ENCODE data around the gene DHRS12.

The DHRS12 gene

GRCh38 chr13:51803422-51804294, at the start of gene DHRS12:
Gene DHRS12, minus strand, starts transcription at chr13:51804163. Its CDS starts 4,504 bp downstream, at chr13:51799659.
- Histone ChIP-seq H3K36me3 (ENCODE audit: insufficient read depth, low read length) (no peaks in the 10 kb centered on the region), H3K27ac (ENCODE audit: low read depth, low read length, poor library complexity, severe bottlenecking) (peak within 1 kb of the TSS; percentile 70), H3K4me1 (ENCODE audit: insufficient read depth, low read length, severe bottlenecking) (peaks cover 53% of the 10 kb centered on the region), H2AFZ (ENCODE audit: low read length) (no peak within 1 kb of the TSS), H4K20me1 (ENCODE audit: insufficient read depth, low read length) (no peaks in the 10 kb centered on the region), H3K9me3 (ENCODE audit: low read length) (no peaks in the 10 kb centered on the region), H3F3A (ENCODE audit: insufficient read depth, low read length) (no peaks in the 10 kb centered on the region), H3K27me3 (ENCODE audit: insufficient read depth, low read length) (no peaks in the 10 kb centered on the region), H3K9ac (ENCODE audit: low read length) (peak within 1 kb of the TSS; percentile 73), H3K79me2 (ENCODE audit: insufficient read depth, low read length) (no peaks in the 10 kb centered on the region), H3K9me2 (ENCODE audit: low read depth, low read length) (no peaks in the 10 kb centered on the region), H3K4me3 (ENCODE audit: low read depth, low read length, poor library complexity, severe bottlenecking) (peak within 1 kb of the TSS; percentile 68), H3K4me2 (ENCODE audit: low read length) (peak within 1 kb of the TSS; percentile 84)
- TF ChIP-seq, protein P1, sequence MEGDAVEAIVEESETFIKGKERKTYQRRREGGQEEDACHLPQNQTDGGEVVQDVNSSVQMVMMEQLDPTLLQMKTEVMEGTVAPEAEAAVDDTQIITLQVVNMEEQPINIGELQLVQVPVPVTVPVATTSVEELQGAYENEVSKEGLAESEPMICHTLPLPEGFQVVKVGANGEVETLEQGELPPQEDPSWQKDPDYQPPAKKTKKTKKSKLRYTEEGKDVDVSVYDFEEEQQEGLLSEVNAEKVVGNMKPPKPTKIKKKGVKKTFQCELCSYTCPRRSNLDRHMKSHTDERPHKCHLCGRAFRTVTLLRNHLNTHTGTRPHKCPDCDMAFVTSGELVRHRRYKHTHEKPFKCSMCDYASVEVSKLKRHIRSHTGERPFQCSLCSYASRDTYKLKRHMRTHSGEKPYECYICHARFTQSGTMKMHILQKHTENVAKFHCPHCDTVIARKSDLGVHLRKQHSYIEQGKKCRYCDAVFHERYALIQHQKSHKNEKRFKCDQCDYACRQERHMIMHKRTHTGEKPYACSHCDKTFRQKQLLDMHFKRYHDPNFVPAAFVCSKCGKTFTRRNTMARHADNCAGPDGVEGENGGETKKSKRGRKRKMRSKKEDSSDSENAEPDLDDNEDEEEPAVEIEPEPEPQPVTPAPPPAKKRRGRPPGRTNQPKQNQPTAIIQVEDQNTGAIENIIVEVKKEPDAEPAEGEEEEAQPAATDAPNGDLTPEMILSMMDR (IDR thresholded peaks at IDR 0.05; ENCODE audit: low read length), result peak; percentile 16; the same call in 1 of the 2 replicates
- TF ChIP-seq EZH2 (IDR thresholded peaks at IDR 0.05; ENCODE audit: borderline replicate concordance, low read length), result no peak

- H3K79me2 ChIP-seq (ENCODE audit: insufficient read depth, low read length), result no peaks in the 10 kb centered on the region
- no peaks in the 10 kb centered on the region for H3K9me3 ChIP-seq (ENCODE audit: low read length)
- TF ChIP-seq, protein P1 (IDR thresholded peaks at IDR 0.05; ENCODE audit: low read length), result peak; percentile 87; the same call in 1 of the 2 replicates
- no peak for TF ChIP-seq EZH2 (IDR thresholded peaks at IDR 0.05; ENCODE audit: borderline replicate concordance, low read length)
- H3K9ac ChIP-seq (ENCODE audit: low read length), result no peak overlapping the region
- H3F3A ChIP-seq (ENCODE audit: insufficient read depth, low read length), result no peaks in the 10 kb centered on the region
- no peak overlapping the region for H3K4me3 ChIP-seq (ENCODE audit: low read depth, low read length, poor library complexity, severe bottlenecking)
- H2AFZ ChIP-seq (ENCODE audit: low read length), result no peak overlapping the region
- no peak overlapping the region for H3K4me2 ChIP-seq (ENCODE audit: low read length)
- H4K20me1 ChIP-seq (ENCODE audit: insufficient read depth, low read length), result no peaks in the 10 kb centered on the region
- H3K27me3 ChIP-seq (ENCODE audit: insufficient read depth, low read length), result no peaks in the 10 kb centered on the region
- H3K36me3 ChIP-seq (ENCODE audit: insufficient read depth, low read length), result no peaks in the 10 kb centered on the region
- H3K9me2 ChIP-seq (ENCODE audit: low read depth, low read length), result no peaks in the 10 kb centered on the region
- peaks cover 7% of the 10 kb centered on the region for H3K4me1 ChIP-seq (ENCODE audit: insufficient read depth, low read length, severe bottlenecking)
- H3K27ac ChIP-seq (ENCODE audit: low read depth, low read length, poor library complexity, severe bottlenecking), result no peak overlapping the region
These were observed 45.5 kb upstream of the DHRS12 start for GRCh38 chr13:51849145-51850101.

GRCh38 chr13:51848674-51849073, 44.7 kb upstream of the DHRS12 start:
- Histone ChIP-seq H3K79me2 (ENCODE audit: insufficient read depth, low read length) (no peaks in the 10 kb centered on the region), H3K9ac (ENCODE audit: low read length) (no peak overlapping the region), H3K4me2 (ENCODE audit: low read length) (no peak overlapping the region), H3K4me1 (ENCODE audit: insufficient read depth, low read length, severe bottlenecking) (peaks cover 7% of the 10 kb centered on the region), H2AFZ (ENCODE audit: low read length) (no peak overlapping the region), H3K36me3 (ENCODE audit: insufficient read depth, low read length) (no peaks in the 10 kb centered on the region), H3F3A (ENCODE audit: insufficient read depth, low read length) (no peaks in the 10 kb centered on the region), H3K27me3 (ENCODE audit: insufficient read depth, low read length) (no peaks in the 10 kb centered on the region), H3K9me3 (ENCODE audit: low read length) (no peaks in the 10 kb centered on the region), H3K9me2 (ENCODE audit: low read depth, low read length) (no peaks in the 10 kb centered on the region), H3K27ac (ENCODE audit: low read depth, low read length, poor library complexity, severe bottlenecking) (no peak overlapping the region), H3K4me3 (ENCODE audit: low read depth, low read length, poor library complexity, severe bottlenecking) (no peak overlapping the region), H4K20me1 (ENCODE audit: insufficient read depth, low read length) (no peaks in the 10 kb centered on the region)
- TF ChIP-seq, protein P1 (IDR thresholded peaks at IDR 0.05; ENCODE audit: low read length), result no peak
- TF ChIP-seq EZH2 (IDR thresholded peaks at IDR 0.05; ENCODE audit: borderline replicate concordance, low read length), result no peak

Data from OCI-LY1 (cell line).